ENCODE results near the gene ZNF839. TPM values are rescaled to one million over a fixed set of nuclear protein-coding genes. Genes with fewer than 3 reads are reported as not detected.
"Not testable (repeated sequence)": the region's sequence is repeated elsewhere in the genome, so short reads cannot be mapped to it uniquely, and the experiment has no call there.

Gene ZNF839
- total and polyA plus RNA-seq, 5 experiments from 2014 or later, result 4.3 to 19.5 (median 7.2) TPM

DNA sequence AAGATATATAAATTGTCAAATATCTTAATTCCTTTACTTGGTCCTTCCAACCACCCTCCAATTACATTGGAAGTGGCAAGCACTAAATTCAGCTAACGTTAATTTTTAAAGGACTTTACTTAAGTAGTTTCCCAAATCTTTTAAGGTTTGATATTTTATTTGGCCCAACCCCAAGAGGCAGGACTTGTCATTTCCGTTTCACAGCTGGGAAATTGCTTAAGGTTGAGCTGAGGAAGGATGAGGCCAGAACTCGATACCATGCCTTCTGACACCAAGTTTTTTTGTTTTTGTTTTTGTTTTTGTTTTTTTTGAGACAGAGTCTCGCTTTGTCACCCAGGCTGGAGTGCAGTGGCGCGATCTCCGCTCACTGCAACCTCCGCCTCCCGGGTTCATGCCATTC, 32.0 kb downstream of the ZNF839 start:
- not testable (repeated sequence) for ATAC-seq, H3K27ac Mint-ChIP-seq, DNase-seq, H3K9me3 Mint-ChIP-seq, H3K4me3 Mint-ChIP-seq, H3K27me3 Mint-ChIP-seq
- POLR2A ChIA-PET, result interaction anchor here (0.6 kb wide), 1 partner anchor 84 kb away, joined by 3 read pairs; no protein-coding TSS in a partner anchor
- H3K4me1 Mint-ChIP-seq, result peaks cover 0 to 12% (median 2%) of the 10 kb centered on the region in 4 donors
- H3K36me3 Mint-ChIP-seq, result peaks cover 0 to 92% (median 44%) of the 10 kb centered on the region in 3 donors

DNA sequence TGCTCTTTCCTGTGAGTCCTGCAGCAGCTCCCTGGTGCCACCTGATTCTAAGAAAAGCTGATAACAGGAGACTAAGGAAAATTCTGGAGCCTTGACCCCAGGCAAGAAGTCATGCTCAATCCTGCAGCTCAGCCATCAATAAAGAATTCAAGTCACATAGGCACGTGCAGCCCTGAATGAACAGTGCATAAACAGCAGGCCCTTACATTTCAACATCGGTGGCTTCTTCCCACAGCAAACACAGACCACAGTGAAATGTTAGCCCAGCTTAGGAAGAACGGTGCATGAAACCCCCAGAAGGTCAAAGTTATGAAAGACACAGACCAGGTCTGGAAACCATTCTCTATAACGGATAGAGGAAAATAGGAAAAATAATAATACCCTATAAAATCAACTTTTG, 32.7 kb downstream of the ZNF839 start:
- no peak for DNase-seq
- no peak for ATAC-seq
- POLR2A ChIA-PET, result no interaction called here
- H3K27me3 Mint-ChIP-seq, result no peaks in the 10 kb centered on the region
- H3K27ac Mint-ChIP-seq, result peak overlapping the region in 1 of 10 donors; percentile 27
- H3K4me3 Mint-ChIP-seq, result no peak overlapping the region
- H3K9me3 Mint-ChIP-seq, result no peaks in the 10 kb centered on the region
- H3K4me1 Mint-ChIP-seq, result peaks cover 0 to 17% (median 3%) of the 10 kb centered on the region in 4 donors
- peaks cover 0 to 92% (median 42%) of the 10 kb centered on the region in 3 donors for H3K36me3 Mint-ChIP-seq

DNA sequence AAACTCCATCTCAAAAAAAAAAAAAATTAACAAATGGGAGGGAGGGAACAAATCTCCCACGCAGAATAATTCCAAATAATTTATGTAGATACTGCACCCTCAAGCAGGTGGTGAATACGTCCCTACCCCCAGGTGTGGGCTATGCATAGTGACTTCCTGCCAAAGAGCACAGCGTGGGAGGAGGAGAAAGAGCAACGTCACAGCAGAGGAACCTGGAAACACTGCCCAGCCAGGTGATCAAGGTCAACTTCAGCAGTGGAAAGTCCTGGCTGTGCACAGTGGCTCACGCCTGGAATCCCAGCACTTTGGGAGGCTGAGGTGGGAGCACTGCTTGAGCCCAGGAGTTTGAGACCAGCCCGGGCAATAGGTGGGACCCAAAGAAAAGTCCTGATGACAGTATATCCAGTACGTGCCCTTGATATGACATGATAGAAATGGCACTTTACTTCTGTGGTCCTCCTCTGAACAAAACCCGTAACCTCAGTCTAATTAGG, 33.6 kb downstream of the ZNF839 start:
- Mint-ChIP-seq H3K9me3 (no peaks in the 10 kb centered on the region), H3K27ac (no peak overlapping the region), H3K27me3 (no peaks in the 10 kb centered on the region), H3K4me3 (no peak overlapping the region), H3K4me1 (peaks cover 0 to 23% (median 4%) of the 10 kb centered on the region in 4 donors), H3K36me3 (peaks cover 0 to 94% (median 40%) of the 10 kb centered on the region in 3 donors)
- POLR2A ChIA-PET, result no interaction called here
- ATAC-seq (no peak), DNase-seq (no peak)

DNA sequence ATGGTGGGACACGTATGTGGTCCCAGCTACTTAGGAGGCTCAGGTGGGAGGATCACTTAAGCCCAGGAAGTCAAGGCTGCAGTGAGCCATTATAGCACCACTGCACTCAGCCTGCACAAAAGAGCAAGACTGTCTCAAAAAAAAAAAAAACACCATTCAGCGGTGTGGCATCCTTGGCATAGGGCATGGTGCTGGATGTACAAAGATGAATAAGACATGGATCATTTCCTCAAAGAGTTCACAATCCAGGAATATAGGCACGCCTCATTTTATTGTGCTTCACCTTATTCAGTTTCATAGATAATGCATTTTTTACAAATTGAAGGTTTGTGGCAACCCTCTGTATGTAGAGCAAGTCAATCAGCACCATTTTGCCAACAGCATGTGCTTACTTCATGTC, 36.7 kb downstream of the ZNF839 start:
- Mint-ChIP-seq H3K4me3 (no peak overlapping the region), H3K27ac (no peak overlapping the region), H3K27me3 (no peaks in the 10 kb centered on the region), H3K36me3 (peaks cover 0 to 81% (median 26%) of the 10 kb centered on the region in 3 donors), H3K9me3 (no peaks in the 10 kb centered on the region), H3K4me1 (peaks cover 15 to 37% (median 17%) of the 10 kb centered on the region in 4 donors)
- POLR2A ChIA-PET, result interaction anchor here (1.5 kb wide), 1 partner anchor 39 kb away, joined by 3 read pairs; no protein-coding TSS in a partner anchor
- no peak for DNase-seq
- ATAC-seq, result no peak

DNA sequence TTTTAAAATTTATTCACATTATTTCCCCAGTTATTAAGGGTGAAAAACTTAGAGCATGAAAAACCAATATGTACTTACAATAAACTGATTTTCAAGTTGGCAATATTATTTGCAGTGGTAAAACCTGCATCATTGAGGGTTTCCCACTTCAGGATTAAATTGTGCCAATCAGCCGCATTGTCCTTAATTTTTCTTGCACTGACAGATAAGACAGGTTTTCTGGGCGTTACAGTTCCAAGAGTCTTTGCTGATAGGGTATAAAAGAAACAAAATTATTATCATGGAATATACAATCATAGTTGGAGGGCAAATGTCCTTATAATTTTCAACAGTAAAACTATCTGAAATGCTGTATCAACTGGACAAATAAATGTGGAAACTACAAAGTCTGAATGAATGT, 39.8 kb downstream of the ZNF839 start:
- peaks cover 18 to 36% (median 25%) of the 10 kb centered on the region in 4 donors for H3K4me1 Mint-ChIP-seq
- DNase-seq, result no peak
- H3K36me3 Mint-ChIP-seq, result peaks cover 0 to 56% (median 18%) of the 10 kb centered on the region in 3 donors
- no peak overlapping the region for H3K27ac Mint-ChIP-seq
- POLR2A ChIA-PET, result no interaction called here
- H3K27me3 Mint-ChIP-seq, result no peaks in the 10 kb centered on the region
- no peak for ATAC-seq
- H3K9me3 Mint-ChIP-seq, result no peaks in the 10 kb centered on the region
- H3K4me3 Mint-ChIP-seq, result no peak overlapping the region

DNA sequence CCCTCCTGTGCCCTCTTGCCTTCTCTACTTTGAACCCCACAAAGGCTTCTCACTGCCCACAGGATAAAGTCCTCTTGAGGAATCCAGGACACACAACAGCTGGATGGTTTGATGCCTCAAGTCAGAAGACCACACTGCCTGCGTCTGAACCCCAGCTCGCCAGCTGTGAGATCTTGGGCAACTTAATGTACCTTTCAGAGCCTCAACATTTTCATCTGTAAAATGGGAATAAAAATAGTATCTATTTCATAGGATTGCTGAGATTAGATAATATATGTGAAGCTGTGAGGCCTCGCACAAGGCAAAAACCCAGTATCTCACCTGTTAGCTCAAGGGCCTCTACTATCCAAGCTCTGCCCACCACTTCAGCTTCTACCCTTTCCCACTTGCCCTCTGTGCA, 40.8 kb downstream of the ZNF839 start:
- Mint-ChIP-seq H3K4me3 (peak overlapping the region in 3 of 10 donors; percentile 54 to 95 (median 63)), H3K4me1 (peaks cover 18 to 36% (median 25%) of the 10 kb centered on the region in 4 donors), H3K9me3 (no peaks in the 10 kb centered on the region), H3K27me3 (no peaks in the 10 kb centered on the region), H3K27ac (peak overlapping the region in 5 of 10 donors; percentile 47 to 99 (median 82)), H3K36me3 (peaks cover 0 to 46% (median 10%) of the 10 kb centered on the region in 3 donors)
- DNase-seq, result no peak
- ATAC-seq, result no peak
- POLR2A ChIA-PET, result no interaction called here

DNA sequence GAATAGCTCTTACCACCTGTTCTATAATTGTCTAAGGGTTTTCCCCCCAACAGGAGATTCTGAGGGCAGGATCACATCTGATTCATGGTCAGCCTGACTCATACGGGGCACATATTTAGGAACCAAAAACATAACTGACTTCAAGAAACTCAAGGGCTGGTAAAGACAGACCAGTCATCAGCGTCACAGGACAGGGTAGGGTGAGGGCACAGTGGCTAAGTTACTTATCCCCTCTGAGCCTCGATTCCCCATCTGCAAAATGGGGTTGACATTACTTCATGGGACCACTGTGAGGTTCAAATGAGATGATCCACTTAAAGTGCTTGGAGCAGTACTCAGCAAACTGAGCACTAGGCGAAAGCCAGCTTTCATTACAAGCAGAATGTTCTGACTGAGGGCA, 42.5 kb downstream of the ZNF839 start:
- Mint-ChIP-seq H3K27ac (peak overlapping the region in 9 of 10 donors; percentile 90 to 99 (median 98)), H3K4me1 (peaks cover 20 to 35% (median 30%) of the 10 kb centered on the region in 4 donors), H3K9me3 (no peaks in the 10 kb centered on the region), H3K27me3 (no peaks in the 10 kb centered on the region), H3K36me3 (peaks cover 0 to 29% (median 4%) of the 10 kb centered on the region in 3 donors), H3K4me3 (peak overlapping the region in 8 of 10 donors; percentile 90 to 98 (median 95))
- peak; percentile 5 to 11 for ATAC-seq
- peak in 1 of 10 donors; percentile 4 for DNase-seq
- POLR2A ChIA-PET, result interaction anchor here (0.5 to 3.0 kb wide), 6 partner anchors 9 to 94 kb away, joined by 3 to 13 read pairs (median 5); partner anchors contain the start of gene ZNF839

DNA sequence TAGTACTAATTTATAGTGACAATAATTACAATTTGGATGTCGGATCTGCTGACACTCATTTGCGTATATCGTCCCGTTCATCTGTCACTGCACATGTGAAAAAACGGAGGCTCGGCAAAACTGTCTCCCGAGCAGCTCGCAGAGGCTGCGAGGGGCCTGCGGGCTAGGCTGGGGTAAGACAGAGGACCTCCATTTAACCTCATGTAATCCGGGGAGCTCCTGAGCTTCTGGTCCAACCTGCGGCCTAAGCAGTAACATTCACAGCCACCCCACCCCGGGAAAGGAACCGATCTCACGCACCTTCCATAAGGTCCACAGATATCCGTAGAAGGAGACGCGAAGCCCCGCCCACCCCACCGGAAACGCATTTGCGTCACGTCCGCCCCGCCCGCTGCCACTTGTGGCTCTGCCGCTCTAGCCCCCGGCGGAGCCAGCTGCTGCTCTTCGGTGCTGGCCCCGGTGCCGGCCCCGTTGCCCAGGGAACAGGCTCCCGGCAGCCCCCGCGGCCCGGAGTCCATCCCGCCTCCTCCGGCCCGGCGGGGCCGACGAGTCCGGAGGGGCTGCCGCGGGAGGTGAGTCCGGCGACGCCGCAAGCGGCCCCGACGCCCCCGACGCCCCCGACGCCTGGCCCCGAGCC, 43.1 kb downstream of the ZNF839 start, which contains the start of the genes CINP and TECPR2:
Gene CINP (minus strand): TSS at position 346 of the 637 bp plus-strand sequence. CDS start 39 bp downstream, at position 307.
Gene TECPR2 (plus strand): TSS at position 397 of the 637 bp plus-strand sequence. CDS start 13,781 bp downstream, outside the sequence.
- peak within 1 kb of the TSS in 9 of 10 donors; percentile 90 to 99 (median 98) for H3K27ac Mint-ChIP-seq
- H3K9me3 Mint-ChIP-seq, result no peaks in the 10 kb centered on the region
- POLR2A ChIA-PET, result interaction anchor here (0.5 to 3.0 kb wide), 6 partner anchors 9 to 93 kb away, joined by 3 to 13 read pairs (median 5); partner anchors contain the start of gene ZNF839
- ATAC-seq (peak; percentile 90), DNase-seq (peak; percentile 87 to 97 (median 93))
- peak within 1 kb of the TSS in 8 of 10 donors; percentile 90 to 98 (median 95) for H3K4me3 Mint-ChIP-seq
- H3K4me1 Mint-ChIP-seq, result peaks cover 19 to 36% (median 34%) of the 10 kb centered on the region in 4 donors
- peaks cover 0 to 24% (median under 1%) of the 10 kb centered on the region in 3 donors for H3K36me3 Mint-ChIP-seq
- no peaks in the 10 kb centered on the region for H3K27me3 Mint-ChIP-seq

DNA sequence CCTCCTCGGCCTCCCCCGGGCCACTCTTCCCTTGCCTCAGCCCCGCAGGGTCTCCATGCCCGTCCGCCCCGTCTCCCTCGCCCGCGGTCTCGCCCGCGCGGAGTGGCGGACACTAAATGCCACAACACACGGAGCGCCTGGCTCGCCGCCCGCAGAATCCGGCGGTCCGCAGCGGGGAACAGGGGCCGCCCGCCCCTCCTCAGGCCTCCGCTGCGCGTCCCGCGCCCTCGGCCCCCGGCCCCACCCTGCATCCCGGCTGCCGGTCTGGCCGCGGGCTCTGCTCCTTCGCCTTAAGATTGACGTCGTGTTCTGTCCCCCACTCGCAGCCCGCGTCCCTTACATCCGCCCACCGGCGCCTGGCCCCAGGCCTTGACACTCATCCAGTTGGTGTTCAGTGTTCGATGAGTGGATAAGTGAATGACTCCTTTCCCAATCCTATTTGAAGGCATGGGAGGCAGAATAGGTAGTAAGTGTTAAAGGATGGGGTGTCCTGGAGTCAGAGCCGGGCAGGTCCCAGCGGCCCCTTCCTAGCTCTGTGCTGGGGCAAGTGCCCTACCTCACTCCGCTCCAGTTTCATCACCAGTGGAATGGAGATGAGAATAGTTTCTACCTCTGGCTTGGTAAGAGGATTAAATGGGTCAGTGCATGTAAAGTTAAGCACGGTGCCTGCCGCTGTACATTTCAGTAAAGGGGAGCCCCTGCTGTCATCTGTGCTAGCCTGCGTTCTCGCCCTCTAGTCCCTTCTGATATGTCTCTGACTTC, 43.8 kb downstream of the ZNF839 start:
- peak overlapping the region in 5 of 10 donors; percentile 64 to 95 (median 90) for H3K27ac Mint-ChIP-seq
- H3K36me3 Mint-ChIP-seq, result peaks cover 0 to 17% (median 0%) of the 10 kb centered on the region in 3 donors
- no peak overlapping the region for H3K4me3 Mint-ChIP-seq
- H3K4me1 Mint-ChIP-seq, result peaks cover 19 to 39% (median 36%) of the 10 kb centered on the region in 4 donors
- H3K27me3 Mint-ChIP-seq, result no peaks in the 10 kb centered on the region
- DNase-seq (peak in 7 of 10 donors; percentile 2 to 69 (median 28)), ATAC-seq (peak; percentile 30 to 38)
- H3K9me3 Mint-ChIP-seq, result no peaks in the 10 kb centered on the region
- POLR2A ChIA-PET, result interaction anchor here (0.9 to 3.0 kb wide), 3 partner anchors 12 to 46 kb away, joined by 3 to 13 read pairs (median 5); no protein-coding TSS in a partner anchor

DNA sequence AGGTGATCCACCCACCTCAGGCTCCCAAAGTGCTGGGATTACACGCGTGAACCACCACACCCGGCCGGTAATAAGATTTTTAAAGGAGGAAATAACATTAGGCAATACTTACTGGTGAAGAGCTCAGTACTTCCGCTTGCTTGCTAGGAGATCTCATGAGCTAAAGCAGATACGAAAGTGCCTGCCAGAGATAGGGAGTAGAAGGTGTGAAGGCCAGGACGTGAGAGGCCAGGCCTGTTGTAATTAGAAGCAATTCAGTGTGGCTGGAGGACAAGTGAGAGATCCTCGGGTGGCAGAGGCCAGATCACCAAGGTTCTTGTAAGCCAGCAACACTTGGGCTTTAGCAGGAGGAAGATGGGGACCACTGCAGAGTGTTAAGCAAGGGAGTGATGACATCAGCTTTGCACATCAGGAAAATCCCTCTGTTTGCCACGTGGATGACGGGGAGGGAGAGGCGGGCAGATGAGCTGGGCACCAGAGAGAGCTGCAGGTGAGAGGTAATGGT, 50.8 kb downstream of the ZNF839 start:
- POLR2A ChIA-PET, result no interaction called here

DNA sequence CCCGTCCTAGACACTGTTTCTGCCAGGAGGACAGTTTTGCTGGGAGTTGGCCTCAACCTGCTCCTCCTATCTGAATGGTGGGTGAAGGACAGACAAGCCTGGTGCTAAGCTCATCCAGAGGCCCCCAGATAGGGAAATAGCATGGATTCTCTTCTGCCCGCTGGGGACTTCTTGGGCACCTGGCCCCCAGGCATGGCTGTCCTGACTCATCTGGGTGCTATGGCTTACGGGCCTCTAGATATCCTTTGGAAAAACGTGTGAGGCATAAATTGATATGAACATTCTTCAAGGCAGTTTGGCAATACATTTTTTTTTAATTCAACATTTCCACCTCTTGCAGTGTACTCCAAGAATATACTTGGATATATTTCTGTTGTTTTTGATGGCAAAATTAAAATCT, 51.8 kb downstream of the ZNF839 start:
- Mint-ChIP-seq H3K36me3 (peaks cover 0 to 11% (median 0%) of the 10 kb centered on the region in 3 donors), H3K27me3 (no peaks in the 10 kb centered on the region), H3K9me3 (no peaks in the 10 kb centered on the region), H3K27ac (no peak overlapping the region), H3K4me1 (peaks cover 21 to 34% (median 22%) of the 10 kb centered on the region in 4 donors), H3K4me3 (no peak overlapping the region)
- no peak for ATAC-seq
- POLR2A ChIA-PET, result interaction anchor here (1.5 kb wide), 1 partner anchor 9 kb away, joined by 3 read pairs; the partner anchor contains the start of genes CINP and TECPR2
- DNase-seq, result no peak

More for the DNA sequence above, 50.8 kb downstream of the ZNF839 start:
- peak overlapping the region in 4 of 10 donors; percentile 41 to 79 (median 56) for H3K27ac Mint-ChIP-seq
- H3K9me3 Mint-ChIP-seq, result no peaks in the 10 kb centered on the region
- H3K4me3 Mint-ChIP-seq, result peak overlapping the region in 1 of 10 donors; percentile 5
- peaks cover 17 to 32% (median 22%) of the 10 kb centered on the region in 4 donors for H3K4me1 Mint-ChIP-seq
- DNase-seq (no peak), ATAC-seq (no peak)
- peaks cover 0 to 7% (median 0%) of the 10 kb centered on the region in 3 donors for H3K36me3 Mint-ChIP-seq
- H3K27me3 Mint-ChIP-seq, result no peaks in the 10 kb centered on the region

DNA sequence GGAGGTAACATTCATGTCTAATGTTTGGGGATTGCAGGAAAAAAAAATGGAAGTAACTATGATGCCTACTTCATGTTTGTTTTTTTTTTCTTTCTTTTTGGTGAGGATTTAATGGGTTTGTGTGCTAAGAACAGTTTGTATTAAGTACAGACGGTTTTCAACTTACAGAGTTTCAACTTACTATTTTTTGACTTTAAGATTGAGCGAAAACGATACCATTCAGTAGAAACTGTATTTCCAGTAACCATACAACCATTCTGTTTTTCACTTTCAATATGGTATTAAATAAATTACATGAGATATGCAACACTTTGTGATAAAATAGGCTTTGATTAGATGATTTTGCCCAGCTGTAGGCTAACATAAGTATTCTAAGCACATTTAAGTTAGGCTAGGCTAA, 53.6 kb downstream of the ZNF839 start:
- Mint-ChIP-seq H3K4me1 (peaks cover 12 to 23% (median 14%) of the 10 kb centered on the region in 4 donors), H3K4me3 (no peak overlapping the region), H3K36me3 (peaks cover 0 to 27% (median 0%) of the 10 kb centered on the region in 3 donors), H3K27ac (no peak overlapping the region), H3K9me3 (no peaks in the 10 kb centered on the region), H3K27me3 (no peaks in the 10 kb centered on the region)
- POLR2A ChIA-PET, result no interaction called here
- DNase-seq (no peak), ATAC-seq (no peak)

Data from naive thymus-derived CD8-positive, alpha-beta T cell (primary cell).